Keratinocyte (primary cell): ENCODE results near the gene RAPGEF4.

Source experiments
- EZH2 ChIP-seq: IDR thresholded peaks from one replicate; pipeline ENCODE4 v1.6.1; 2012; ENCODE audit warnings: inconsistent platforms, mild to moderate bottlenecking, low read length, moderate library complexity
- TF ChIP-seq, protein P1 (sequence below), 3 experiments: IDR thresholded peaks in 1 of 3; conservative IDR thresholded peaks in 1 of 3; optimal IDR thresholded peaks in 1 of 3; 2 replicates in 2 of 3; 3 replicates in 1 of 3; pipeline versions ENCODE3 to v1.5.1; 2011; ENCODE audit warnings: low read length in 3 of 3, mild to moderate bottlenecking in 3 of 3, moderate library complexity in 2 of 3, control low read depth in 1 of 3, inconsistent platforms in 1 of 3; ENCODE audit not compliant: insufficient read depth in 2 of 3; ENCODE audit errors: extremely low read depth in 1 of 3

DNA sequence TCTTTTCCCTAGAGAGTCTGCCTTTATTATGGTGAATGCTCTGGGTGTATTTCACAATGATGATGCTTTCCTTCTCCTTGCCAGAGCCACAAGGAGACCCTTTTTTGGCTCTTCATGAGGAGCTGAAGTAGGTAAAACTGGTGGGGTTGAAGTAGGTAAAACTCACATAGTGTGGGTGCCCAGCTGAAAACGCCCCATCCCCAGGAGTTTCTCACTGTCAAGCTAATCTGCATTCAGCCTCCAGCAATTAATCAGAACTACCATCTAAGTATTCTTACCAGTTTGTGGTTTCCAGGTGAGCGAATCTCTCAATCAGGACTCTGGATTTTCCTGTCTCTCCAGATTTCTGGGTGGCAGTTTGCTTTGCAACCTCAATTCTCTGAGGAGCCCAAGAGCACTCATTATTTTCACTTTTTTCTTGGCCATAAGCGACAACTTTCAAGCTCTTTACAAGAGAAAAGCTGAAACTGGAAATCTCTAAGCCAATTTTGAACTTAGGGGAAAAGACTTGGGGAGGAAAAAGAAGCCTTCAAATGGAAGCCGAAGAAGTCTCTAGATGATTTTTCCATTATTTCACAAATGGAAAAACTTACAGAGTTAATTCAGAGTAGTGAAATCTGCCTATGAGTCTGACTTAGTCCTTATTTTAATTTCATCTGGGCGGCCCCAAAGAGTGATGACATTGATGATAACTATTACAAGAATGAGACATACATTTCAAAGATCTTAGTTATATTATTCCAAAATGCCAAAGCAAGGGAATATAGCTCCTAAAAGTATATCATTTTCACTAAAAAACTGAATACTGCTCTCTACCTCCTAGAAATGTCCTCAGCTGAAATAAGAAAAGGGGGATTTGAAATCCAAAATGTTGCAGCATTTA lies 218.6 kb downstream of the RAPGEF4 start:
- TF ChIP-seq, protein P1, sequence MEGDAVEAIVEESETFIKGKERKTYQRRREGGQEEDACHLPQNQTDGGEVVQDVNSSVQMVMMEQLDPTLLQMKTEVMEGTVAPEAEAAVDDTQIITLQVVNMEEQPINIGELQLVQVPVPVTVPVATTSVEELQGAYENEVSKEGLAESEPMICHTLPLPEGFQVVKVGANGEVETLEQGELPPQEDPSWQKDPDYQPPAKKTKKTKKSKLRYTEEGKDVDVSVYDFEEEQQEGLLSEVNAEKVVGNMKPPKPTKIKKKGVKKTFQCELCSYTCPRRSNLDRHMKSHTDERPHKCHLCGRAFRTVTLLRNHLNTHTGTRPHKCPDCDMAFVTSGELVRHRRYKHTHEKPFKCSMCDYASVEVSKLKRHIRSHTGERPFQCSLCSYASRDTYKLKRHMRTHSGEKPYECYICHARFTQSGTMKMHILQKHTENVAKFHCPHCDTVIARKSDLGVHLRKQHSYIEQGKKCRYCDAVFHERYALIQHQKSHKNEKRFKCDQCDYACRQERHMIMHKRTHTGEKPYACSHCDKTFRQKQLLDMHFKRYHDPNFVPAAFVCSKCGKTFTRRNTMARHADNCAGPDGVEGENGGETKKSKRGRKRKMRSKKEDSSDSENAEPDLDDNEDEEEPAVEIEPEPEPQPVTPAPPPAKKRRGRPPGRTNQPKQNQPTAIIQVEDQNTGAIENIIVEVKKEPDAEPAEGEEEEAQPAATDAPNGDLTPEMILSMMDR (optimal IDR thresholded peaks at IDR 0.05 in 1 of 3, IDR thresholded peaks at IDR 0.05 in 1 of 3, conservative IDR thresholded peaks at IDR 0.05 in 1 of 3; ENCODE audit: extremely low read depth in 1 of 3, insufficient read depth in 2 of 3, low read length in 3 of 3) = no peak
- TF ChIP-seq EZH2 = no peak
